HS-5 (cell line): Measurements from ENCODE around the gene LSP1.
A peak's percentile ranks its signal among the peaks of the same experiment; 100 is the strongest.
"Not testable (repeated sequence)": the region's sequence is repeated elsewhere in the genome, so short reads cannot be mapped to it uniquely, and the experiment has no call there.

ENCODE experiments used
- DNase-seq: peaks from one replicate; pipeline ENCODE4 v3.0.0-alpha.2; 2012; ENCODE audit warnings: low read depth

LSP1 gene

GRCh38 chr11:1877211-1878136 lies 24.6 kb downstream of the LSP1 start:
- DNase-seq = no peak

GRCh38 chr11:1878137-1879031 lies 25.5 kb downstream of the LSP1 start:
- DNase-seq = no peak

- DNase-seq = no peak
Measured at GRCh38 chr11:1879342-1879940, 26.6 kb downstream of the LSP1 start.

GRCh38 chr11:1879941-1880720 lies 27.2 kb downstream of the LSP1 start:
- no peak for DNase-seq

GRCh38 chr11:1880746-1881441 lies 28.0 kb downstream of the LSP1 start:
- DNase-seq = no peak

- DNase-seq = no peak
Measured at GRCh38 chr11:1881442-1882264, 28.8 kb downstream of the LSP1 start.

- peak; percentile 6 for DNase-seq
Measured at GRCh38 chr11:1882265-1883238, 29.7 kb downstream of the LSP1 start.

GRCh38 chr11:1883346-1884302 lies 30.7 kb downstream of the LSP1 start:
- DNase-seq = no peak

GRCh38 chr11:1884303-1884700 lies 31.4 kb downstream of the LSP1 start:
- DNase-seq = no peak

- DNase-seq = not testable (repeated sequence)
Measured at GRCh38 chr11:1886551-1886950, 33.7 kb downstream of the LSP1 start.

GRCh38 chr11:1887451-1888346 lies 34.8 kb downstream of the LSP1 start:
- DNase-seq = no peak

GRCh38 chr11:1888347-1888753 lies 35.5 kb downstream of the LSP1 start:
- no peak for DNase-seq

- no peak for DNase-seq
Measured at GRCh38 chr11:1888811-1889210, 35.9 kb downstream of the LSP1 start.

- DNase-seq = no peak
Measured at GRCh38 chr11:1889224-1889930, 36.5 kb downstream of the LSP1 start.

- DNase-seq = no peak
Measured at GRCh38 chr11:1889941-1890855, 37.3 kb downstream of the LSP1 start.
